ENCODE measurements around the gene WARS2.

WARS2 gene

GRCh38 chr1:119097380-119097779, 43.1 kb downstream of the WARS2 start:
- TF ChIP-seq EGR1 (IDR thresholded peaks at IDR 0.05) (no peak), FOXM1 (IDR thresholded peaks at IDR 0.05; ENCODE audit: borderline replicate concordance, low read depth) (no peak), RAD21 (IDR thresholded peaks at IDR 0.05; ENCODE audit: low read depth) (no peak)

- no peak for TF ChIP-seq EGR1 (IDR thresholded peaks at IDR 0.05)
- TF ChIP-seq MAX (IDR thresholded peaks at IDR 0.05) = no peak
- TF ChIP-seq USF1 (IDR thresholded peaks at IDR 0.05) = no peak
- TF ChIP-seq REST (IDR thresholded peaks at IDR 0.05; ENCODE audit: low read depth) = no peak
- no peak for TF ChIP-seq TAF1 (IDR thresholded peaks at IDR 0.05; ENCODE audit: low read depth)
- no peak for TF ChIP-seq CREB1 (IDR thresholded peaks at IDR 0.05; ENCODE audit: low read depth)
- TF ChIP-seq TCF12 (IDR thresholded peaks at IDR 0.05; ENCODE audit: low read depth) = no peak
- TF ChIP-seq NFIC (IDR thresholded peaks at IDR 0.05) = no peak
- no peak for TF ChIP-seq YY1 (IDR thresholded peaks at IDR 0.05; ENCODE audit: low read depth)
- no peak for TF ChIP-seq TEAD4 (IDR thresholded peaks at IDR 0.05)
- TF ChIP-seq ZBTB7A (IDR thresholded peaks at IDR 0.05; ENCODE audit: low read depth) = no peak
- no peak for TF ChIP-seq FOXM1 (IDR thresholded peaks at IDR 0.05; ENCODE audit: borderline replicate concordance, low read depth)
Measured at GRCh38 chr1:119093721-119094120, 46.7 kb downstream of the WARS2 start.

GRCh38 chr1:119091618-119092017, 48.8 kb downstream of the WARS2 start:
- TF ChIP-seq CREB1 (IDR thresholded peaks at IDR 0.05; ENCODE audit: low read depth) = no peak
- no peak for TF ChIP-seq EGR1 (IDR thresholded peaks at IDR 0.05)
- TF ChIP-seq ZBTB7A (IDR thresholded peaks at IDR 0.05; ENCODE audit: low read depth) = no peak
- TF ChIP-seq YY1 (IDR thresholded peaks at IDR 0.05; ENCODE audit: low read depth) = no peak
- no peak for TF ChIP-seq USF1 (IDR thresholded peaks at IDR 0.05)
- TF ChIP-seq MAX (IDR thresholded peaks at IDR 0.05) = no peak
- TF ChIP-seq TCF12 (IDR thresholded peaks at IDR 0.05; ENCODE audit: low read depth) = no peak
- TF ChIP-seq REST (IDR thresholded peaks at IDR 0.05; ENCODE audit: low read depth) = no peak
- no peak for TF ChIP-seq NFIC (IDR thresholded peaks at IDR 0.05)
- no peak for TF ChIP-seq FOXM1 (IDR thresholded peaks at IDR 0.05; ENCODE audit: borderline replicate concordance, low read depth)
- no peak for TF ChIP-seq TAF1 (IDR thresholded peaks at IDR 0.05; ENCODE audit: low read depth)
- TF ChIP-seq EP300 (IDR thresholded peaks at IDR 0.05; ENCODE audit: borderline replicate concordance) = no peak
- no peak for TF ChIP-seq TEAD4 (IDR thresholded peaks at IDR 0.05)
- no peak for TF ChIP-seq RAD21 (IDR thresholded peaks at IDR 0.05; ENCODE audit: low read depth)
- no peak for TF ChIP-seq CEBPB (IDR thresholded peaks at IDR 0.05)

- TF ChIP-seq REST (IDR thresholded peaks at IDR 0.05; ENCODE audit: low read depth) (no peak), CREB1 (IDR thresholded peaks at IDR 0.05; ENCODE audit: low read depth) (no peak), EP300 (IDR thresholded peaks at IDR 0.05; ENCODE audit: borderline replicate concordance) (no peak), RAD21 (IDR thresholded peaks at IDR 0.05; ENCODE audit: low read depth) (no peak), YY1 (IDR thresholded peaks at IDR 0.05; ENCODE audit: low read depth) (no peak), EGR1 (IDR thresholded peaks at IDR 0.05) (no peak), ZBTB7A (IDR thresholded peaks at IDR 0.05; ENCODE audit: low read depth) (no peak), FOXM1 (IDR thresholded peaks at IDR 0.05; ENCODE audit: borderline replicate concordance, low read depth) (no peak), MAX (IDR thresholded peaks at IDR 0.05) (no peak), TAF1 (IDR thresholded peaks at IDR 0.05; ENCODE audit: low read depth) (no peak)
Measured at GRCh38 chr1:119090250-119090649, 50.2 kb downstream of the WARS2 start.
